ENCODE data around the gene TCOF1. TPM values are rescaled to one million over a fixed set of nuclear protein-coding genes. Genes with fewer than 3 reads are reported as not detected.

TCOF1 gene
- total and polyA plus RNA-seq, 2 donors (not counting 1 experiment from before 2014, with no cell fraction given): 30.9 to 62.4 TPM

GRCh38 chr5:150352244-150353031 lies 5.1 kb upstream of the TCOF1 start:
- Histone ChIP-seq H2AFZ (ENCODE audit: insufficient read depth, low read depth, low read length, poor library complexity, severe bottlenecking) (no peak overlapping the region), H3K4me2 (replicated peaks; ENCODE audit: low read depth, low read length, poor library complexity, severe bottlenecking) (no peak overlapping the region), H3K27ac (ENCODE audit: low read length in 2 of 2) (no peak overlapping the region), H3K36me3 (replicated peaks in 1 of 2; ENCODE audit: control extremely low read depth in 1 of 2, control insufficient read depth in 1 of 2, extremely low read depth in 1 of 2, insufficient read depth in 2 of 2, low read length in 1 of 2) (no peaks in the 10 kb centered on the region), H3K4me3 (ENCODE audit: control extremely low read depth in 1 of 5, extremely low read depth in 1 of 5, insufficient read depth in 1 of 5, low read depth in 2 of 5, low read length in 4 of 5) (no peak overlapping the region), H3K9me3 (ENCODE audit: control extremely low read depth in 1 of 3, control insufficient read depth in 2 of 3, insufficient read depth in 1 of 3, low read length in 2 of 3) (no peaks in the 10 kb centered on the region), H3K79me2 (ENCODE audit: control insufficient read depth, insufficient read depth, low read length) (no peaks in the 10 kb centered on the region), H4K20me1 (ENCODE audit: control insufficient read depth, insufficient read depth, low read length, poor library complexity, severe bottlenecking) (no peaks in the 10 kb centered on the region), H3K4me1 (ENCODE audit: control insufficient read depth in 2 of 2, insufficient read depth in 2 of 2, low read length in 2 of 2) (peaks cover 12 to 16% of the 10 kb centered on the region in 2 donors), H3K9ac (ENCODE audit: low read length) (no peak overlapping the region), H3K27me3 (replicated peaks in 1 of 4; ENCODE audit: control extremely low read depth in 1 of 4, control insufficient read depth in 3 of 4, insufficient read depth in 4 of 4, low read length in 3 of 4) (no peaks in the 10 kb centered on the region)
- ATAC-seq (ENCODE audit: low read depth) (no peak), DNase-seq (no peak)
- intact Hi-C loops (cut with micrococcal nuclease): loop anchor here (10.0 kb wide), 1 partner anchor 212 kb away; no protein-coding TSS in a partner anchor
- TF ChIP-seq CTCF (IDR thresholded peaks at IDR 0.05) (no peak), EZH2 (IDR thresholded peaks at IDR 0.05; ENCODE audit: borderline replicate concordance, insufficient read depth, low read depth, low read length, poor library complexity, severe bottlenecking) (no peak)
- ChIA-PET CTCF (no interaction called here), POLR2A (interaction anchor here (0.6 kb wide), 1 partner anchor 57 kb away, joined by 3 read pairs; no protein-coding TSS in a partner anchor)
- no CpG with 5 or more reads among the region's 6 CpGs for WGBS (ENCODE audit: insufficient coverage)
- Mint-ChIP-seq H3K9me3 (ENCODE audit: insufficient read depth) (no peaks in the 10 kb centered on the region), H3K4me3 (no peak overlapping the region), H3K27ac (no peak overlapping the region), H3K27me3 (no peaks in the 10 kb centered on the region), H3K4me1 (peaks cover 14% of the 10 kb centered on the region)

GRCh38 chr5:150353032-150353675 lies 4.3 kb upstream of the TCOF1 start:
- Histone ChIP-seq H3K9me3 (ENCODE audit: control extremely low read depth in 1 of 3, control insufficient read depth in 2 of 3, insufficient read depth in 1 of 3, low read length in 2 of 3) (no peaks in the 10 kb centered on the region), H2AFZ (ENCODE audit: insufficient read depth, low read depth, low read length, poor library complexity, severe bottlenecking) (no peak overlapping the region), H3K36me3 (replicated peaks in 1 of 2; ENCODE audit: control extremely low read depth in 1 of 2, control insufficient read depth in 1 of 2, extremely low read depth in 1 of 2, insufficient read depth in 2 of 2, low read length in 1 of 2) (no peaks in the 10 kb centered on the region), H3K4me2 (replicated peaks; ENCODE audit: low read depth, low read length, poor library complexity, severe bottlenecking) (no peak overlapping the region), H3K4me3 (ENCODE audit: control extremely low read depth in 1 of 5, extremely low read depth in 1 of 5, insufficient read depth in 1 of 5, low read depth in 2 of 5, low read length in 4 of 5) (no peak overlapping the region), H3K4me1 (ENCODE audit: control insufficient read depth in 2 of 2, insufficient read depth in 2 of 2, low read length in 2 of 2) (peaks cover 14 to 20% of the 10 kb centered on the region in 2 donors), H3K27me3 (replicated peaks in 1 of 4; ENCODE audit: control extremely low read depth in 1 of 4, control insufficient read depth in 3 of 4, insufficient read depth in 4 of 4, low read length in 3 of 4) (no peaks in the 10 kb centered on the region), H4K20me1 (ENCODE audit: control insufficient read depth, insufficient read depth, low read length, poor library complexity, severe bottlenecking) (peaks cover 3% of the 10 kb centered on the region), H3K79me2 (ENCODE audit: control insufficient read depth, insufficient read depth, low read length) (peaks cover 7% of the 10 kb centered on the region), H3K27ac (ENCODE audit: low read length in 2 of 2) (no peak overlapping the region), H3K9ac (ENCODE audit: low read length) (no peak overlapping the region)
- 90% methylated on average over 2 of the region's 3 CpGs for WGBS (ENCODE audit: insufficient coverage)
- no peak for ATAC-seq (ENCODE audit: low read depth)
- H3K9me3 Mint-ChIP-seq (ENCODE audit: insufficient read depth): no peaks in the 10 kb centered on the region
- H3K27me3 Mint-ChIP-seq: no peaks in the 10 kb centered on the region
- no peak overlapping the region for H3K4me3 Mint-ChIP-seq
- TF ChIP-seq CTCF (IDR thresholded peaks at IDR 0.05) (no peak), EZH2 (IDR thresholded peaks at IDR 0.05; ENCODE audit: borderline replicate concordance, insufficient read depth, low read depth, low read length, poor library complexity, severe bottlenecking) (no peak)
- intact Hi-C loops (cut with micrococcal nuclease): loop anchor here (10.0 kb wide), 1 partner anchor 212 kb away; no protein-coding TSS in a partner anchor
- ChIA-PET CTCF (no interaction called here), POLR2A (no interaction called here)
- DNase-seq: no peak
- no peak overlapping the region for H3K27ac Mint-ChIP-seq
- peaks cover 19% of the 10 kb centered on the region for H3K4me1 Mint-ChIP-seq
